SK-N-SH (cell line): ENCODE results near the gene PRKX. TPM values are rescaled to one million over a fixed set of nuclear protein-coding genes. Genes with fewer than 3 reads are reported as not detected.

Experiments used
- CTCF ChIA-PET: fragments of 300-600, 350-600 bp; formaldehyde crosslinking; extraction: SDS; loops from one replicate; lab custom pipeline; 2021; lab: Yijun Ruan, JAX
- POLR2A ChIA-PET: fragments of 350-600 bp; sonication (Branson Sonifier 250); formaldehyde crosslinking; extraction: SDS; loops from one replicate; lab custom pipeline; 2020; ENCODE audit warnings: antibody characterized with exemption, inconsistent platforms; lab: Yijun Ruan, JAX
- DNase-seq: peaks from one replicate; pipeline ENCODE4 v3.0.0; 2012
- H2AFZ ChIP-seq: fragments of 200-600 bp; sonication (generic); 2 replicates; pipeline ENCODE4 v1.8.1; 2016; ENCODE audit warnings: antibody characterized with exemption, mild to moderate bottlenecking, low read depth
- H3F3A ChIP-seq: fragments of 200-600 bp; sonication (generic); replicated peaks from 2 replicates; pipeline ENCODE3; 2016; ENCODE audit warnings: antibody characterized with exemption, mild to moderate bottlenecking; ENCODE audit not compliant: insufficient read depth
- H3K27ac ChIP-seq, 2 experiments: fragments of 200-500 bp in 1 of 2; fragments of 200-600 bp in 1 of 2; sonication (Bioruptor generic) in 1 of 2; sonication (generic), shearing (Covaris generic) in 1 of 2; 2 replicates each; pipeline versions ENCODE4 v1.5.1 to v1.6.1; 2014 to 2016; ENCODE audit warnings: low read depth in 2 of 2, inconsistent platforms in 1 of 2, low read length in 1 of 2, mild to moderate bottlenecking in 1 of 2, mixed read lengths in 1 of 2
- H3K27me3 ChIP-seq: fragments of 200-600 bp; sonication (generic), shearing (Covaris generic); 2 replicates; pipeline ENCODE4 v1.6.1; 2016; ENCODE audit warnings: mixed run types; ENCODE audit not compliant: insufficient read depth
- H3K36me3 ChIP-seq, 2 experiments: fragments of 200-500 bp in 1 of 2; fragments of 200-600 bp in 1 of 2; sonication (Bioruptor generic) in 1 of 2; sonication (generic) in 1 of 2; replicated peaks in 1 of 2; 2 replicates each; pipeline versions ENCODE3 to v1.5.1; 2014 to 2016; ENCODE audit warnings: low read length in 1 of 2, mild to moderate bottlenecking in 1 of 2; ENCODE audit not compliant: insufficient read depth in 2 of 2, control insufficient read depth in 1 of 2
- H3K4me1 ChIP-seq, 2 experiments: fragments of 200-500 bp in 1 of 2; fragments of 200-600 bp in 1 of 2; sonication (Bioruptor generic) in 1 of 2; sonication (generic), shearing (Covaris generic) in 1 of 2; 2 replicates each; pipeline versions ENCODE4 v1.5.1 to v1.6.1; 2014 to 2016; ENCODE audit warnings: low read depth in 1 of 2, low read length in 1 of 2, mixed run types in 1 of 2; ENCODE audit not compliant: insufficient read depth in 2 of 2, control insufficient read depth in 1 of 2
- H3K4me2 ChIP-seq: fragments of 200-600 bp; sonication (generic), shearing (Covaris generic); 2 replicates; pipeline ENCODE4 v1.6.1; 2017; ENCODE audit warnings: mixed run types
- H3K4me3 ChIP-seq, 2 experiments: fragments of 200-500 bp in 1 of 2; fragments of 200-600 bp in 1 of 2; sonication (Bioruptor generic) in 1 of 2; sonication (generic), shearing (Covaris generic) in 1 of 2; 2 replicates each; pipeline versions ENCODE4 v1.5.1 to v1.8.1; 2014 to 2016; ENCODE audit warnings: low read depth in 2 of 2, inconsistent platforms in 1 of 2, low read length in 1 of 2, mild to moderate bottlenecking in 1 of 2, mixed read lengths in 1 of 2, moderate library complexity in 1 of 2
- H3K79me2 ChIP-seq: fragments of 200-600 bp; sonication (generic); 2 replicates; pipeline ENCODE4 v1.8.1; 2017; ENCODE audit warnings: mild to moderate bottlenecking; ENCODE audit not compliant: insufficient read depth
- H3K9ac ChIP-seq: fragments of 200-600 bp; sonication (generic); 2 replicates; pipeline ENCODE4 v1.6.1; 2017; ENCODE audit warnings: mixed run types
- H3K9me2 ChIP-seq: fragments of 200-600 bp; sonication (generic); 2 replicates; pipeline ENCODE4 v1.6.1; 2017; ENCODE audit warnings: mixed run types
- H3K9me3 ChIP-seq: fragments of 200-600 bp; sonication (generic); 2 replicates; pipeline ENCODE4 v1.6.1; 2017; ENCODE audit warnings: mixed run types, mild to moderate bottlenecking, moderate library complexity
- H4K20me1 ChIP-seq: fragments of 200-600 bp; sonication (generic); 2 replicates; pipeline ENCODE4 v1.6.1; 2017; ENCODE audit warnings: mild to moderate bottlenecking, mixed run types; ENCODE audit not compliant: insufficient read depth
- CHD2 ChIP-seq: fragments of 150-350 bp; IDR thresholded peaks from 2 replicates; pipeline ENCODE4 v1.6.1; 2018; ENCODE audit warnings: low read length; ENCODE audit not compliant: partially characterized antibody
- ELF1 ChIP-seq: IDR thresholded peaks from 2 replicates; pipeline ENCODE4 v1.4.0; 2012
- FOXM1 ChIP-seq: IDR thresholded peaks from 2 replicates; pipeline ENCODE4 v1.4.0; 2012; ENCODE audit warnings: low read depth, mild to moderate bottlenecking
- GABPA ChIP-seq: IDR thresholded peaks from 2 replicates; pipeline ENCODE4 v1.4.0; 2012; ENCODE audit warnings: low read depth, mild to moderate bottlenecking
- GATA2 ChIP-seq: sonication (generic); formaldehyde crosslinking; IDR thresholded peaks from 2 replicates; pipeline ENCODE4 v1.5.0; 2020; ENCODE audit warnings: mild to moderate bottlenecking, missing genetic modification reagents
- MEF2A ChIP-seq: IDR thresholded peaks from 2 replicates; pipeline ENCODE4 v1.4.0; 2012; ENCODE audit warnings: low read depth, borderline replicate concordance
- MXI1 ChIP-seq: IDR thresholded peaks from 2 replicates; pipeline ENCODE4 v1.6.1; 2012; ENCODE audit warnings: mild to moderate bottlenecking, low read depth, low read length, improper control_type of control experiment
- RCOR1 ChIP-seq: fragments of 150-350 bp; IDR thresholded peaks from 2 replicates; pipeline ENCODE4 v1.6.1; 2017; ENCODE audit warnings: antibody characterized with exemption, low read length
- RXRA ChIP-seq: IDR thresholded peaks from 2 replicates; pipeline ENCODE4 v1.4.0; 2012; ENCODE audit warnings: low read depth, mild to moderate bottlenecking, borderline replicate concordance
- SIN3A ChIP-seq: IDR thresholded peaks from 2 replicates; pipeline ENCODE4 v1.6.1; 2012; ENCODE audit warnings: low read depth, mild to moderate bottlenecking, low read length, moderate library complexity, borderline replicate concordance
- SMC3 ChIP-seq: IDR thresholded peaks from 2 replicates; pipeline ENCODE4 v1.6.1; 2012; ENCODE audit warnings: low read depth, low read length, improper control_type of control experiment
- WGBS: methylation state at CpG from one replicate; pipeline ENCODE4 v1.1.6; 2017; ENCODE audit warnings: low lambda C conversion rate; 5-methylcytosine and 5-hydroxymethylcytosine counted together
- polyA plus RNA-seq, 3 experiments: library from polyadenylated mRNA; depleted of rRNA; stranded (reverse); fragments of >200 nt; gene quantifications; 2 replicates each; pipeline ENCODE4 v1.2.3, GENCODE V29; 2012
- TF ChIP-seq, protein P1 (sequence below): IDR thresholded peaks from 2 replicates; pipeline ENCODE4 v1.4.0; 2012; ENCODE audit warnings: low read depth
- TF ChIP-seq, protein P2 (sequence below): fragments of 200-600 bp; sonication (generic); IDR thresholded peaks from 2 replicates; pipeline ENCODE4 v1.6.1; 2017; ENCODE audit warnings: antibody characterized with exemption, mild to moderate bottlenecking, moderate library complexity
- TF ChIP-seq, protein P3 (sequence below): IDR thresholded peaks from 2 replicates; pipeline ENCODE4 v1.4.0; 2012; ENCODE audit warnings: low read depth, borderline replicate concordance

Gene PRKX
- polyA plus RNA-seq, 1 of the 3 experiments (the other 2 are of a cell fraction): 6.5 TPM

DNA sequence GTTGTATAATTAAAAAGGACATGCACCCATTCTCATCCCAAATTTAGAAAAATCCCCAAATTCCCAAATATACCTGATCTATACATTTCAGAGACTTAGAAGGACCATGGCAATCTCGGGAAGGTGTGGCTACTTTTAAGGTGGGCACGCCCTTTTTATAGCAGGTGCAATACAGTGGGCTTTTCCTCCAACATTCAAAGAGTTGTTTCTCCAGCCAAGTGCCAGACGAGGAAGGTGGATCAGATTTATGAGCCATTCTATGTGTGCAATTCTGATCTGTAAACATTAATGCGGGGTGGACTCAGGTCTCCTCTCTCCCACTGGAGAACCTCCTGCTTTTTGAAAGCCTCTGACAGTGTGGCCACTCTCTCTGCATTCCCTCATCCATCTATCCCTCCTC, 33.8 kb downstream of the PRKX start:
- H3K4me2 ChIP-seq: no peak overlapping the region
- ChIA-PET POLR2A (no interaction called here), CTCF (interaction anchor here (0.7 kb wide), 1 partner anchor 37 kb away, joined by 3 read pairs; no protein-coding TSS in a partner anchor)
- no peaks in the 10 kb centered on the region for H3K9me2 ChIP-seq
- H3K27ac ChIP-seq: no peak overlapping the region
- no peaks in the 10 kb centered on the region for H3K27me3 ChIP-seq
- no peaks in the 10 kb centered on the region for H3F3A ChIP-seq
- WGBS: 44% methylated on average over 4 of the region's 4 CpGs
- DNase-seq: no peak
- no peak overlapping the region for H3K9ac ChIP-seq
- H3K4me1 ChIP-seq: no peaks in the 10 kb centered on the region
- H3K9me3 ChIP-seq: no peaks in the 10 kb centered on the region
- no peak overlapping the region for H2AFZ ChIP-seq
- no peaks in the 10 kb centered on the region for H4K20me1 ChIP-seq
- H3K36me3 ChIP-seq: no peaks in the 10 kb centered on the region
- no peak for TF ChIP-seq ELF1
- TF ChIP-seq MXI1: no peak
- TF ChIP-seq, protein P1, sequence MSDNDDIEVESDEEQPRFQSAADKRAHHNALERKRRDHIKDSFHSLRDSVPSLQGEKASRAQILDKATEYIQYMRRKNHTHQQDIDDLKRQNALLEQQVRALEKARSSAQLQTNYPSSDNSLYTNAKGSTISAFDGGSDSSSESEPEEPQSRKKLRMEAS: no peak
- H3K79me2 ChIP-seq: no peaks in the 10 kb centered on the region
- H3K4me3 ChIP-seq: no peak overlapping the region

DNA sequence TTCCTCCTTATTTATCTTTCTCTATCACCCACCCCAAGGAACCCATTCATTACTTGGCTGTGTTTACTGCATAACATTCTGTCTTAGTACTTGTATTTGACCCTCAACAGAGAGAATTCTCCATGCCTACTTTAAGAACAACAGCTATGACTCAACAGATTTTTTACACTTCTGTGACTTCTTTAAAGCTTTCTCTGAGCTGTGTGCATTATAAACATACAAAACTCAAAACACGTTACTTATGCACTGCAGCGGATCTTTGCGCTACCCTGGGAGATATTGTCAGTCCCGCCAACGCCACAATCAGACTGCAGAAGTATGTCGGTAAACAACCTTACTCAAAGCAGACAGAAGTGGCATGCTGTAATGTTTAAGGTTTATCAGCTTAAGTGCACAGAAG, 35.1 kb downstream of the PRKX start:
- Histone ChIP-seq H3K27me3 (no peaks in the 10 kb centered on the region), H3K27ac (no peak overlapping the region), H3K79me2 (no peaks in the 10 kb centered on the region), H3K9me2 (no peaks in the 10 kb centered on the region), H3K4me3 (no peak overlapping the region), H2AFZ (no peak overlapping the region)
- DNase-seq: no peak
- no peak for TF ChIP-seq GATA2 (CRISPR knock-in tag)
- TF ChIP-seq, protein P2, sequence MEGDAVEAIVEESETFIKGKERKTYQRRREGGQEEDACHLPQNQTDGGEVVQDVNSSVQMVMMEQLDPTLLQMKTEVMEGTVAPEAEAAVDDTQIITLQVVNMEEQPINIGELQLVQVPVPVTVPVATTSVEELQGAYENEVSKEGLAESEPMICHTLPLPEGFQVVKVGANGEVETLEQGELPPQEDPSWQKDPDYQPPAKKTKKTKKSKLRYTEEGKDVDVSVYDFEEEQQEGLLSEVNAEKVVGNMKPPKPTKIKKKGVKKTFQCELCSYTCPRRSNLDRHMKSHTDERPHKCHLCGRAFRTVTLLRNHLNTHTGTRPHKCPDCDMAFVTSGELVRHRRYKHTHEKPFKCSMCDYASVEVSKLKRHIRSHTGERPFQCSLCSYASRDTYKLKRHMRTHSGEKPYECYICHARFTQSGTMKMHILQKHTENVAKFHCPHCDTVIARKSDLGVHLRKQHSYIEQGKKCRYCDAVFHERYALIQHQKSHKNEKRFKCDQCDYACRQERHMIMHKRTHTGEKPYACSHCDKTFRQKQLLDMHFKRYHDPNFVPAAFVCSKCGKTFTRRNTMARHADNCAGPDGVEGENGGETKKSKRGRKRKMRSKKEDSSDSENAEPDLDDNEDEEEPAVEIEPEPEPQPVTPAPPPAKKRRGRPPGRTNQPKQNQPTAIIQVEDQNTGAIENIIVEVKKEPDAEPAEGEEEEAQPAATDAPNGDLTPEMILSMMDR: no peak
- TF ChIP-seq, protein P1: no peak
- TF ChIP-seq MXI1: no peak
- TF ChIP-seq MEF2A: no peak
- TF ChIP-seq RCOR1: no peak
- no peak for TF ChIP-seq CHD2
- no peak for TF ChIP-seq GABPA
- TF ChIP-seq SIN3A: no peak
- TF ChIP-seq, all 33 proteins: peak for 0
- Histone ChIP-seq H3K4me1 (no peaks in the 10 kb centered on the region), H3K9me3 (no peaks in the 10 kb centered on the region), H3K9ac (no peak overlapping the region), H4K20me1 (no peaks in the 10 kb centered on the region), H3F3A (no peaks in the 10 kb centered on the region), H3K36me3 (no peaks in the 10 kb centered on the region), H3K4me2 (no peak overlapping the region)
- WGBS: 56% methylated on average over 6 of the region's 6 CpGs
- ChIA-PET POLR2A (no interaction called here), CTCF (interaction anchor here (1.1 kb wide), 1 partner anchor 27 kb away, joined by 5 read pairs; no protein-coding TSS in a partner anchor)

DNA sequence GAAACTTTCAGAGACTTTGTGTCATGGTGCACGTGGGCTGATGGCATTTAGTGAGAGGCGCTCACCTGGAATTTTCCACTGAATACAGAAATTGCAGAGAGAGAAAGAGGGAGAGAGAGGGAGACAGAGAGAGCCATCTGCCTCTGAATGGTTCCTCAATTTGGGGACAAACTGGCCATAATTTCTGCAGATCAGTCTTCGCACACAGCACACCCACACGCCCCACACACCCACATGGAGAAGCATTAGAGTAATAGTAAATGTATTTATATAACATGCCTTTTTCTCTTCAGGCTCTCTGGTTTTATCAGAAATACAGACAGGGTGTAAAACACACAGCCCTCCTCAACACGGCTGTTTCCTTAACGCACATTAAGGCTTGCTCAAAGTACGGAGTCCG, 38.6 kb downstream of the PRKX start:
- POLR2A ChIA-PET: no interaction called here

More for the DNA sequence above, 38.6 kb downstream of the PRKX start:
- no peaks in the 10 kb centered on the region for H3K9me3 ChIP-seq
- no peaks in the 10 kb centered on the region for H3K79me2 ChIP-seq
- no peaks in the 10 kb centered on the region for H3K9me2 ChIP-seq
- no peak overlapping the region for H2AFZ ChIP-seq
- H3K4me2 ChIP-seq: no peak overlapping the region
- H3K27me3 ChIP-seq: no peaks in the 10 kb centered on the region
- H4K20me1 ChIP-seq: no peaks in the 10 kb centered on the region
- H3F3A ChIP-seq: no peaks in the 10 kb centered on the region
- no peaks in the 10 kb centered on the region for H3K4me1 ChIP-seq
- TF ChIP-seq, protein P3, sequence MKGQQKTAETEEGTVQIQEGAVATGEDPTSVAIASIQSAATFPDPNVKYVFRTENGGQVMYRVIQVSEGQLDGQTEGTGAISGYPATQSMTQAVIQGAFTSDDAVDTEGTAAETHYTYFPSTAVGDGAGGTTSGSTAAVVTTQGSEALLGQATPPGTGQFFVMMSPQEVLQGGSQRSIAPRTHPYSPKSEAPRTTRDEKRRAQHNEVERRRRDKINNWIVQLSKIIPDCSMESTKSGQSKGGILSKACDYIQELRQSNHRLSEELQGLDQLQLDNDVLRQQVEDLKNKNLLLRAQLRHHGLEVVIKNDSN: no peak
- TF ChIP-seq SMC3 (no peak), RXRA (no peak), FOXM1 (no peak)
- CTCF ChIA-PET: no interaction called here
- H3K4me3 ChIP-seq: no peak overlapping the region
- no peaks in the 10 kb centered on the region for H3K36me3 ChIP-seq
- H3K27ac ChIP-seq: no peak overlapping the region
- DNase-seq: no peak
- WGBS: 51% methylated on average over 8 of the region's 8 CpGs
- H3K9ac ChIP-seq: no peak overlapping the region
